WTC11 (cell line): ENCODE measurements around the gene CEP152. TPM values are rescaled to one million over a fixed set of nuclear protein-coding genes. Genes with fewer than 3 reads are reported as not detected.

ENCODE experiments used
- ATAC-seq: fragments of 200-7000 bp; cut with Tn5 transposase; 2 replicates; pipeline ENCODE4 v1.10.0; 2021; ENCODE audit warnings: mild to moderate bottlenecking, moderate library complexity
- CTCF ChIA-PET: fragments of 300-600 bp; sonication (Branson Sonifier 250); formaldehyde crosslinking; loops from one replicate; lab custom pipeline; 2021; ENCODE audit warnings: antibody characterized with exemption; lab: Charles Lee
- POLR2A ChIA-PET: fragments of 350-600 bp; sonication (Branson Sonifier 250); formaldehyde crosslinking; loops from one replicate; lab custom pipeline; 2021; ENCODE audit warnings: antibody characterized with exemption; lab: Charles Lee
- DNase-seq: peaks from one replicate; pipeline ENCODE4 v3.0.0; 2021; ENCODE audit warnings: low spot score
- H3K27ac Mint-ChIP-seq: 2 replicates; pipeline ENCODE4 v1.8.0; 2021; ENCODE audit warnings: mixed read lengths
- H3K27me3 Mint-ChIP-seq: 2 replicates; pipeline ENCODE4 v1.8.0; 2021; ENCODE audit warnings: low read depth, mild to moderate bottlenecking, moderate library complexity, mixed read lengths
- H3K36me3 Mint-ChIP-seq: 2 replicates; pipeline ENCODE4 v1.8.0; 2021; ENCODE audit warnings: mixed read lengths
- H3K4me1 Mint-ChIP-seq: 2 replicates; pipeline ENCODE4 v1.8.0; 2022; ENCODE audit warnings: mixed read lengths
- H3K4me3 Mint-ChIP-seq: 2 replicates; pipeline ENCODE4 v1.8.0; 2021; ENCODE audit warnings: mild to moderate bottlenecking, moderate library complexity, mixed read lengths
- H3K9me3 Mint-ChIP-seq: 2 replicates; pipeline ENCODE4 v1.8.0; 2021; ENCODE audit warnings: mixed read lengths
- CBFB ChIP-seq: sonication (generic); formaldehyde crosslinking; IDR thresholded peaks from 2 replicates; pipeline ENCODE4 v1.8.1; 2022; ENCODE audit warnings: mild to moderate bottlenecking, low read depth, missing genetic modification reagents
- HMGA2 ChIP-seq: fragments of 250-450 bp; sonication (Bioruptor Pico); IDR thresholded peaks from 2 replicates; pipeline ENCODE4 v1.4.0; 2021; ENCODE audit warnings: mild to moderate bottlenecking, moderate library complexity
- IRF2 ChIP-seq: sonication (generic); formaldehyde crosslinking; IDR thresholded peaks from 2 replicates; pipeline ENCODE4 v1.8.0; 2022; ENCODE audit warnings: low read depth, missing genetic modification reagents, borderline replicate concordance
- JAZF1 ChIP-seq: fragments of 250-450 bp; sonication (Bioruptor Pico); IDR thresholded peaks from 2 replicates; pipeline ENCODE4 v1.9.0; 2021; ENCODE audit warnings: moderate library complexity, mild to moderate bottlenecking, inconsistent platforms
- KAT7 ChIP-seq: sonication (generic); formaldehyde crosslinking; IDR thresholded peaks from 2 replicates; pipeline ENCODE4 v1.8.1; 2023; ENCODE audit warnings: missing genetic modification reagents, mild to moderate bottlenecking, borderline replicate concordance
- NR3C1 ChIP-seq: sonication (generic); formaldehyde crosslinking; conservative IDR thresholded peaks from 2 replicates; pipeline ENCODE4 v1.8.1; 2023; ENCODE audit warnings: low read depth, mild to moderate bottlenecking, missing genetic modification reagents
- PRRX2 ChIP-seq: fragments of 250-450 bp; sonication (Bioruptor Pico); IDR thresholded peaks from 2 replicates; pipeline ENCODE4 v1.8.0; 2021; ENCODE audit warnings: mild to moderate bottlenecking
- SMAD4 ChIP-seq: sonication (generic); formaldehyde crosslinking; IDR thresholded peaks from 2 replicates; pipeline ENCODE4 v1.8.0; 2022; ENCODE audit warnings: mild to moderate bottlenecking, missing genetic modification reagents
- TEAD1 ChIP-seq: sonication (generic); formaldehyde crosslinking; IDR thresholded peaks from 2 replicates; pipeline ENCODE4 v1.8.0; 2022; ENCODE audit warnings: mild to moderate bottlenecking, missing genetic modification reagents
- total RNA-seq: library from RNA; stranded (reverse); gene quantifications from 3 replicates; pipeline ENCODE4 v1.2.3, GENCODE V29; 2021
- TF ChIP-seq, protein P1 (sequence below): sonication (generic); formaldehyde crosslinking; IDR thresholded peaks from 2 replicates; pipeline ENCODE4 v1.8.0; 2022; ENCODE audit warnings: missing genetic modification reagents
- TF ChIP-seq, protein P2 (sequence below): fragments of 250-450 bp; sonication (Bioruptor Pico); IDR thresholded peaks from 2 replicates; pipeline ENCODE4 v1.9.0; 2021; ENCODE audit warnings: mild to moderate bottlenecking
- TF ChIP-seq, protein P3 (sequence below): sonication (generic); formaldehyde crosslinking; IDR thresholded peaks from 2 replicates; pipeline ENCODE4 v1.8.1; 2023; ENCODE audit warnings: mild to moderate bottlenecking, missing genetic modification reagents
- TF ChIP-seq, protein P4 (sequence below): fragments of 250-450 bp; sonication (Bioruptor Pico); IDR thresholded peaks from 2 replicates; pipeline ENCODE4 v1.9.0; 2021; ENCODE audit warnings: mild to moderate bottlenecking

The CEP152 gene
- total RNA-seq, 1 experiment from 2014 or later: 16.7 TPM

DNA sequence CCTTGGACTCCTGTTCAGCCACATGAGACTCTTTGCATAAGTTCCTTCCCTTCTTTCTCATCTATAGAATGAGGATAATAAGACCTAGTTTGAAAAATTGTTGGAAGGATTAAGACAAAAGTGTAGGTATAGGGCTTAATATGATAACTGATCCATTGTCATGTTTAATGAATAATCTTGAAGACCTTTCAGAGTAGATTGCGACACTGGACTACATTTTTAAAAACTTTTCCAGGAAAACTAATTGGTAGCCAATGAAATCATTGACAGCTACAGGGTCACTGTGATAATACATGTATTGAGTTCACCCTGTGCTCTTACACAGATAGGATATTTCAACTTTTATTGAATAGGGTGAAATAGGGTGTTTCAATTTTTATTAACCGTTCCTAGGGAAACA lies 86.9 kb downstream of the CEP152 start:
- Mint-ChIP-seq H3K27me3 (no peaks in the 10 kb centered on the region), H3K36me3 (no peaks in the 10 kb centered on the region; the same call in 1 of the 2 replicates), H3K27ac (no peak overlapping the region), H3K4me1 (no peaks in the 10 kb centered on the region), H3K9me3 (no peaks in the 10 kb centered on the region), H3K4me3 (no peak overlapping the region)
- ATAC-seq: no peak
- POLR2A ChIA-PET: no interaction called here
- no peak for DNase-seq
- CTCF ChIA-PET: no interaction called here
- TF ChIP-seq NR3C1 (CRISPR knock-in tag): no peak
- TF ChIP-seq, protein P1, sequence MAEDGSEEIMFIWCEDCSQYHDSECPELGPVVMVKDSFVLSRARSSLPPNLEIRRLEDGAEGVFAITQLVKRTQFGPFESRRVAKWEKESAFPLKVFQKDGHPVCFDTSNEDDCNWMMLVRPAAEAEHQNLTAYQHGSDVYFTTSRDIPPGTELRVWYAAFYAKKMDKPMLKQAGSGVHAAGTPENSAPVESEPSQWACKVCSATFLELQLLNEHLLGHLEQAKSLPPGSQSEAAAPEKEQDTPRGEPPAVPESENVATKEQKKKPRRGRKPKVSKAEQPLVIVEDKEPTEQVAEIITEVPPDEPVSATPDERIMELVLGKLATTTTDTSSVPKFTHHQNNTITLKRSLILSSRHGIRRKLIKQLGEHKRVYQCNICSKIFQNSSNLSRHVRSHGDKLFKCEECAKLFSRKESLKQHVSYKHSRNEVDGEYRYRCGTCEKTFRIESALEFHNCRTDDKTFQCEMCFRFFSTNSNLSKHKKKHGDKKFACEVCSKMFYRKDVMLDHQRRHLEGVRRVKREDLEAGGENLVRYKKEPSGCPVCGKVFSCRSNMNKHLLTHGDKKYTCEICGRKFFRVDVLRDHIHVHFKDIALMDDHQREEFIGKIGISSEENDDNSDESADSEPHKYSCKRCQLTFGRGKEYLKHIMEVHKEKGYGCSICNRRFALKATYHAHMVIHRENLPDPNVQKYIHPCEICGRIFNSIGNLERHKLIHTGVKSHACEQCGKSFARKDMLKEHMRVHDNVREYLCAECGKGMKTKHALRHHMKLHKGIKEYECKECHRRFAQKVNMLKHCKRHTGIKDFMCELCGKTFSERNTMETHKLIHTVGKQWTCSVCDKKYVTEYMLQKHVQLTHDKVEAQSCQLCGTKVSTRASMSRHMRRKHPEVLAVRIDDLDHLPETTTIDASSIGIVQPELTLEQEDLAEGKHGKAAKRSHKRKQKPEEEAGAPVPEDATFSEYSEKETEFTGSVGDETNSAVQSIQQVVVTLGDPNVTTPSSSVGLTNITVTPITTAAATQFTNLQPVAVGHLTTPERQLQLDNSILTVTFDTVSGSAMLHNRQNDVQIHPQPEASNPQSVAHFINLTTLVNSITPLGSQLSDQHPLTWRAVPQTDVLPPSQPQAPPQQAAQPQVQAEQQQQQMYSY (CRISPR knock-in tag): no peak

DNA sequence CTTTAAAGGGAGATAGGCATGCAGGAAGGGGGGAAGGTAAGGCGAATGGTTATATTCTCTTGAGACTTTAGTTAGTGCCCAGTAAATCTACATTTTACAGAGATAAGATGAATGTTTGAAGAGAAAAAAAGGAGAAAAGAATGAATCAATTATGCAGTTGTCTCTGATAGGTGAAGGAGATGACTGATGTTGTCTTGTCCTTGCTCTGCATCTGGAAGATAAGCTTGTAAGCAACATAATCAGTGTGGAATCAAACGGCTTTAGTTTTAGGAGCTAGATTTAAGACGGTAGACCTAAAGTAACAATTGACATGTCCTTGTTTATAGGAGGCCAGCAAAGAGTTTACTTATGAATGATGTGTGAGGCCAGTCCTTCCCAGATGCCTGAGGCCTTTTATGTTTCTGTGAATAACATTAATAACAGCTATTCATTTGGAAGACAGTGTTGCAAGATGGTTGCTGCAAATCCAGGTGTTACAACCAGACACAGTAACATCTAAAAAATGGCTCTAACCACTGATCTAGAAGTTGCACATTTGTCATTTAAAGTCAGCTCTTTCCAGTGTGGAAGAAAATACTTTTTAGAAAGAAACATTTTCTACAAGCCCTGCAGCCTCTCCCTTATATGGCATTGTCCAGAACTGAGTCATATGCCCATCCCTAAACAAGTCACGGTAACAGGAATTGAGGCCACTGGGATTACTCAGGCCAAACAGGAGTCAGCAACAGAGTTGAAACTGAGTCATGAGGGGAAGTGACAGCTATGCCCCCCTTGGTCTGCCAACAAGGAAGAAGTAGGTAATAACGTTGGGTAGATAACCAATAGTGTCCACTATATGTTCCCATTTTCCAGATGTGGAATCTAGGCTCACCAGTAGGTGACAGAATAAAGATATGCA lies 87.9 kb downstream of the CEP152 start:
- CTCF ChIA-PET: no interaction called here
- no peak overlapping the region for H3K27ac Mint-ChIP-seq
- ATAC-seq: no peak

DNA sequence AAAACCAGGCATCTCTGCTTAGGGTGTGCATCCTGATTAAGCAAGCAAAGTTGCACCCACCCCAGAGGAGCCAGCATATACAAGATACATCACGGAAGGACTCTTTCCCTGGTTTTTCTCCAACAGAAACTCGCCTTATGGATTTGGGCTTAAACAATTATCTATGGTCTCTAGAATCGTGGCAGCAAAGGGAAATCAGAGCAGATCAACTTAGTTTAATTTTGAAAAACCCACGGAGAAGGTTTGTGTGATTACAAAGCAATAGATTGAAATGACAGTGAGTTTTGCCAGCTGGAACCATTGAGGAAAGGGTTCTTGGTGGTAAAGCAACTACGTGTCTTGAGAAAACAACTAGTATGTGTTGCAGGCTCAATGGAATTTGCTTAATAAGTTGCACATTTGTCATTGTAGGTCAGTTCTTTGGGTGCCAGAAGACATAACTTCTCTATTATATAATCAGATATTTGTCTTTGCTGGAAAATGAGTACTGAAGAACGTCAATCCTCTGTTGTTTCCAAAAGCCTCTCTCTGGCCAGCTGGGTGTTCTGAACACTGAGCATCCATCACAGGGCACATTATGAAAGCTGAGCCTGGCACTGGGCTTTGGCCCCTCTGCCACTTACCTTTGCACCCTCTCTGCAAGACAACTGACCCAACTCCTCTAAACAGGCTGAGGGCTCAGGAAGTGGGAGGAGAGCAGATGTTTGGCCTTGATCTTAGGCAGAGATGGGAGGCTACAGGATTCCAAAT lies 89.6 kb downstream of the CEP152 start:
- TF ChIP-seq IRF2 (CRISPR knock-in tag) (no peak), HMGA2 (no peak)
- DNase-seq (no peak), ATAC-seq (no peak)
- H3K27me3 Mint-ChIP-seq: no peaks in the 10 kb centered on the region
- no peaks in the 10 kb centered on the region for H3K4me1 Mint-ChIP-seq
- H3K36me3 Mint-ChIP-seq: peaks cover 11% of the 10 kb centered on the region
- H3K9me3 Mint-ChIP-seq: peaks cover 8% of the 10 kb centered on the region
- POLR2A ChIA-PET: no interaction called here
- CTCF ChIA-PET: no interaction called here
- H3K27ac Mint-ChIP-seq: no peak overlapping the region
- H3K4me3 Mint-ChIP-seq: no peak overlapping the region

More for the DNA sequence above, 87.9 kb downstream of the CEP152 start:
- POLR2A ChIA-PET: no interaction called here
- Mint-ChIP-seq H3K9me3 (no peaks in the 10 kb centered on the region), H3K4me3 (no peak overlapping the region), H3K27me3 (no peaks in the 10 kb centered on the region), H3K36me3 (no peaks in the 10 kb centered on the region; the same call in 1 of the 2 replicates), H3K4me1 (no peaks in the 10 kb centered on the region)
- TF ChIP-seq KAT7 (CRISPR knock-in tag) (no peak), CBFB (CRISPR knock-in tag) (no peak), JAZF1 (CRISPR knock-in tag) (no peak), TEAD1 (CRISPR knock-in tag) (no peak), PRRX2 (CRISPR knock-in tag) (no peak), SMAD4 (CRISPR knock-in tag) (no peak)
- TF ChIP-seq, protein P2, sequence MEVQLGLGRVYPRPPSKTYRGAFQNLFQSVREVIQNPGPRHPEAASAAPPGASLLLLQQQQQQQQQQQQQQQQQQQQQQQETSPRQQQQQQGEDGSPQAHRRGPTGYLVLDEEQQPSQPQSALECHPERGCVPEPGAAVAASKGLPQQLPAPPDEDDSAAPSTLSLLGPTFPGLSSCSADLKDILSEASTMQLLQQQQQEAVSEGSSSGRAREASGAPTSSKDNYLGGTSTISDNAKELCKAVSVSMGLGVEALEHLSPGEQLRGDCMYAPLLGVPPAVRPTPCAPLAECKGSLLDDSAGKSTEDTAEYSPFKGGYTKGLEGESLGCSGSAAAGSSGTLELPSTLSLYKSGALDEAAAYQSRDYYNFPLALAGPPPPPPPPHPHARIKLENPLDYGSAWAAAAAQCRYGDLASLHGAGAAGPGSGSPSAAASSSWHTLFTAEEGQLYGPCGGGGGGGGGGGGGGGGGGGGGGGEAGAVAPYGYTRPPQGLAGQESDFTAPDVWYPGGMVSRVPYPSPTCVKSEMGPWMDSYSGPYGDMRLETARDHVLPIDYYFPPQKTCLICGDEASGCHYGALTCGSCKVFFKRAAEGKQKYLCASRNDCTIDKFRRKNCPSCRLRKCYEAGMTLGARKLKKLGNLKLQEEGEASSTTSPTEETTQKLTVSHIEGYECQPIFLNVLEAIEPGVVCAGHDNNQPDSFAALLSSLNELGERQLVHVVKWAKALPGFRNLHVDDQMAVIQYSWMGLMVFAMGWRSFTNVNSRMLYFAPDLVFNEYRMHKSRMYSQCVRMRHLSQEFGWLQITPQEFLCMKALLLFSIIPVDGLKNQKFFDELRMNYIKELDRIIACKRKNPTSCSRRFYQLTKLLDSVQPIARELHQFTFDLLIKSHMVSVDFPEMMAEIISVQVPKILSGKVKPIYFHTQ (CRISPR knock-in tag): no peak
- TF ChIP-seq, protein P3, sequence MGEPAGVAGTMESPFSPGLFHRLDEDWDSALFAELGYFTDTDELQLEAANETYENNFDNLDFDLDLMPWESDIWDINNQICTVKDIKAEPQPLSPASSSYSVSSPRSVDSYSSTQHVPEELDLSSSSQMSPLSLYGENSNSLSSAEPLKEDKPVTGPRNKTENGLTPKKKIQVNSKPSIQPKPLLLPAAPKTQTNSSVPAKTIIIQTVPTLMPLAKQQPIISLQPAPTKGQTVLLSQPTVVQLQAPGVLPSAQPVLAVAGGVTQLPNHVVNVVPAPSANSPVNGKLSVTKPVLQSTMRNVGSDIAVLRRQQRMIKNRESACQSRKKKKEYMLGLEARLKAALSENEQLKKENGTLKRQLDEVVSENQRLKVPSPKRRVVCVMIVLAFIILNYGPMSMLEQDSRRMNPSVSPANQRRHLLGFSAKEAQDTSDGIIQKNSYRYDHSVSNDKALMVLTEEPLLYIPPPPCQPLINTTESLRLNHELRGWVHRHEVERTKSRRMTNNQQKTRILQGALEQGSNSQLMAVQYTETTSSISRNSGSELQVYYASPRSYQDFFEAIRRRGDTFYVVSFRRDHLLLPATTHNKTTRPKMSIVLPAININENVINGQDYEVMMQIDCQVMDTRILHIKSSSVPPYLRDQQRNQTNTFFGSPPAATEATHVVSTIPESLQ (CRISPR knock-in tag): no peak
- TF ChIP-seq, protein P4, sequence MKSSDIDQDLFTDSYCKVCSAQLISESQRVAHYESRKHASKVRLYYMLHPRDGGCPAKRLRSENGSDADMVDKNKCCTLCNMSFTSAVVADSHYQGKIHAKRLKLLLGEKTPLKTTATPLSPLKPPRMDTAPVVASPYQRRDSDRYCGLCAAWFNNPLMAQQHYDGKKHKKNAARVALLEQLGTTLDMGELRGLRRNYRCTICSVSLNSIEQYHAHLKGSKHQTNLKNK: no peak
- no peak for DNase-seq
